Measurements from ENCODE around the gene VIM. TPM values are rescaled to one million over a fixed set of nuclear protein-coding genes. Genes with fewer than 3 reads are reported as not detected.

The VIM gene
- total RNA-seq, 2 donors from 2014 or later = 1,131 to 1,699 TPM

GRCh38 chr10:17200912-17201793 is 26.9 kb upstream of the VIM start, which contains the start of gene TRDMT1:
TRDMT1 (minus strand) TSS chr10:17201672; CDS start chr10:17201634, 38 bp downstream.
- ATAC-seq (replicated peaks) = peak; percentile 95
- no peaks in the 10 kb centered on the region for H3K36me3 Mint-ChIP-seq (ENCODE audit: low read depth)
- H3K9me3 Mint-ChIP-seq = no peaks in the 10 kb centered on the region
- H3K4me3 Mint-ChIP-seq = peak within 1 kb of the TSS; percentile 95
- H3K27me3 Mint-ChIP-seq = no peaks in the 10 kb centered on the region
- peak within 1 kb of the TSS; percentile 97 for H3K27ac Mint-ChIP-seq
- H3K4me1 Mint-ChIP-seq = peaks cover 28% of the 10 kb centered on the region

GRCh38 chr10:17201794-17202116 is 26.3 kb upstream of the VIM start:
- Mint-ChIP-seq H3K27me3 (no peaks in the 10 kb centered on the region), H3K4me1 (peaks cover 34% of the 10 kb centered on the region), H3K4me3 (peak overlapping the region; percentile 95), H3K9me3 (no peaks in the 10 kb centered on the region), H3K27ac (peak overlapping the region; percentile 97), H3K36me3 (ENCODE audit: low read depth) (no peaks in the 10 kb centered on the region)
- no peak for ATAC-seq (replicated peaks)

GRCh38 chr10:17202506-17202905 is 25.5 kb upstream of the VIM start:
- Mint-ChIP-seq H3K27ac (no peak overlapping the region), H3K9me3 (no peaks in the 10 kb centered on the region), H3K27me3 (no peaks in the 10 kb centered on the region), H3K4me3 (peak overlapping the region; percentile 95), H3K4me1 (peaks cover 36% of the 10 kb centered on the region), H3K36me3 (ENCODE audit: low read depth) (no peaks in the 10 kb centered on the region)
- no peak for ATAC-seq (replicated peaks)

- ATAC-seq (replicated peaks) = no peak
- Mint-ChIP-seq H3K27ac (no peak overlapping the region), H3K4me1 (peaks cover 36% of the 10 kb centered on the region), H3K9me3 (no peaks in the 10 kb centered on the region), H3K36me3 (ENCODE audit: low read depth) (no peaks in the 10 kb centered on the region), H3K27me3 (no peaks in the 10 kb centered on the region), H3K4me3 (peak overlapping the region; percentile 95)
These were observed 25.0 kb upstream of the VIM start for GRCh38 chr10:17202999-17203398.

- Mint-ChIP-seq H3K36me3 (ENCODE audit: low read depth) (no peaks in the 10 kb centered on the region), H3K4me1 (peaks cover 36% of the 10 kb centered on the region), H3K27me3 (no peaks in the 10 kb centered on the region), H3K27ac (no peak overlapping the region), H3K4me3 (no peak overlapping the region), H3K9me3 (no peaks in the 10 kb centered on the region)
- ATAC-seq (replicated peaks) = no peak
These were observed 24.6 kb upstream of the VIM start for GRCh38 chr10:17203416-17203815.

GRCh38 chr10:17206210-17206709 is 21.8 kb upstream of the VIM start:
- Mint-ChIP-seq H3K4me3 (peak overlapping the region; percentile 80), H3K4me1 (peaks cover 25% of the 10 kb centered on the region), H3K9me3 (no peaks in the 10 kb centered on the region), H3K36me3 (ENCODE audit: low read depth) (no peaks in the 10 kb centered on the region), H3K27me3 (no peaks in the 10 kb centered on the region), H3K27ac (peak overlapping the region; percentile 97)
- ATAC-seq (replicated peaks) = peak; percentile 94

- H3K4me3 Mint-ChIP-seq = no peak overlapping the region
- H3K36me3 Mint-ChIP-seq (ENCODE audit: low read depth) = no peaks in the 10 kb centered on the region
- H3K9me3 Mint-ChIP-seq = no peaks in the 10 kb centered on the region
- H3K27ac Mint-ChIP-seq = no peak overlapping the region
- no peaks in the 10 kb centered on the region for H3K27me3 Mint-ChIP-seq
- H3K4me1 Mint-ChIP-seq = peaks cover 14% of the 10 kb centered on the region
- ATAC-seq (replicated peaks) = no peak
These were observed 19.6 kb upstream of the VIM start for GRCh38 chr10:17208476-17208875.

- Mint-ChIP-seq H3K9me3 (no peaks in the 10 kb centered on the region), H3K4me1 (peaks cover 14% of the 10 kb centered on the region), H3K36me3 (ENCODE audit: low read depth) (no peaks in the 10 kb centered on the region)
These were observed 18.7 kb upstream of the VIM start for GRCh38 chr10:17209302-17209701.

GRCh38 chr10:17209881-17210280 is 18.2 kb upstream of the VIM start:
- peaks cover 4% of the 10 kb centered on the region for H3K36me3 Mint-ChIP-seq (ENCODE audit: low read depth)
- H3K27ac Mint-ChIP-seq = no peak overlapping the region
- no peaks in the 10 kb centered on the region for H3K9me3 Mint-ChIP-seq
- peaks cover 14% of the 10 kb centered on the region for H3K4me1 Mint-ChIP-seq
- no peak overlapping the region for H3K4me3 Mint-ChIP-seq
- H3K27me3 Mint-ChIP-seq = no peaks in the 10 kb centered on the region
- no peak for ATAC-seq (replicated peaks)

More at GRCh38 chr10:17209302-17209701, 18.7 kb upstream of the VIM start:
- no peak for ATAC-seq (replicated peaks)
- Mint-ChIP-seq H3K27ac (no peak overlapping the region), H3K27me3 (no peaks in the 10 kb centered on the region), H3K4me3 (no peak overlapping the region)

GRCh38 chr10:17210361-17210760 is 17.7 kb upstream of the VIM start:
- H3K27me3 Mint-ChIP-seq = no peaks in the 10 kb centered on the region
- peaks cover 6% of the 10 kb centered on the region for H3K36me3 Mint-ChIP-seq (ENCODE audit: low read depth)
- no peak overlapping the region for H3K27ac Mint-ChIP-seq
- no peak for ATAC-seq (replicated peaks)
- H3K4me3 Mint-ChIP-seq = no peak overlapping the region
- H3K9me3 Mint-ChIP-seq = no peaks in the 10 kb centered on the region
- peaks cover 14% of the 10 kb centered on the region for H3K4me1 Mint-ChIP-seq

GRCh38 chr10:17212802-17213221 is 15.2 kb upstream of the VIM start:
- peak overlapping the region; percentile 71 for H3K27ac Mint-ChIP-seq
- no peak overlapping the region for H3K4me3 Mint-ChIP-seq
- H3K9me3 Mint-ChIP-seq = no peaks in the 10 kb centered on the region
- H3K27me3 Mint-ChIP-seq = no peaks in the 10 kb centered on the region
- H3K36me3 Mint-ChIP-seq (ENCODE audit: low read depth) = peaks cover 15% of the 10 kb centered on the region
- ATAC-seq (replicated peaks) = no peak
- peaks cover 17% of the 10 kb centered on the region for H3K4me1 Mint-ChIP-seq

GRCh38 chr10:17213646-17214349 is 14.2 kb upstream of the VIM start:
- Mint-ChIP-seq H3K4me1 (peaks cover 22% of the 10 kb centered on the region), H3K9me3 (no peaks in the 10 kb centered on the region), H3K36me3 (ENCODE audit: low read depth) (peaks cover 17% of the 10 kb centered on the region), H3K27ac (no peak overlapping the region), H3K27me3 (no peaks in the 10 kb centered on the region), H3K4me3 (no peak overlapping the region)
- ATAC-seq (replicated peaks) = no peak

GRCh38 chr10:17214526-17214925 is 13.5 kb upstream of the VIM start:
- Mint-ChIP-seq H3K4me3 (peak overlapping the region; percentile 74), H3K9me3 (no peaks in the 10 kb centered on the region), H3K4me1 (peaks cover 18% of the 10 kb centered on the region), H3K27me3 (no peaks in the 10 kb centered on the region), H3K27ac (peak overlapping the region; percentile 100), H3K36me3 (ENCODE audit: low read depth) (peaks cover 17% of the 10 kb centered on the region)
- no peak for ATAC-seq (replicated peaks)

GRCh38 chr10:17214971-17215781 is 12.9 kb upstream of the VIM start:
- no peak for ATAC-seq (replicated peaks)
- peak overlapping the region; percentile 74 for H3K4me3 Mint-ChIP-seq
- H3K27me3 Mint-ChIP-seq = no peaks in the 10 kb centered on the region
- peaks cover 17% of the 10 kb centered on the region for H3K36me3 Mint-ChIP-seq (ENCODE audit: low read depth)
- peaks cover 18% of the 10 kb centered on the region for H3K4me1 Mint-ChIP-seq
- H3K9me3 Mint-ChIP-seq = no peaks in the 10 kb centered on the region
- H3K27ac Mint-ChIP-seq = peak overlapping the region; percentile 100

Measured in activated T-helper 17 cell treated with anti-CD3 and anti-CD28 coated beads, Interleukin-2, amount 50 U/mL, for 72 hours (primary cell).